ENCODE data around the gene PUS7L.
"Not testable (repeated sequence)": the region's sequence is repeated elsewhere in the genome, so short reads cannot be mapped to it uniquely, and the experiment has no call there.

The PUS7L gene

DNA sequence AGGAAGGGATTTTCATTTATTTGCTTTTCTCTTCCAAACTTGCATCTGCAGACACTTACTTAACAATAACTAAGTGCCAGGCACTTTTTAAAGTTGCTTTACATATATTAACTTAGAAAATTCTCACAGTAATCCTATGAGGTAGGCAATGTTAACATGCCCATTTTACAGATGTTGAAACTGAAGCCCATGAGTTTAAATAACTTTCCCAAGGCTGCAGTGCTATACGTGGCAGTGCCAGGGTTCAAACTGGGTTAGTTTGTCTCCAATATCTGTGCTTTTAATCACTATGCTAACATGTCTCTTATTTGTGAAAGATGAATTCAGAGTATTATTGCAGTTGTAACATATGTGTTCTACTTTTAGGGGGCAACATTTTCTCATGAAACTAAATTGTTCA lies 29.9 kb downstream of the PUS7L start:
- Mint-ChIP-seq H3K27me3 (no peaks in the 10 kb centered on the region), H3K9me3 (no peaks in the 10 kb centered on the region), H3K27ac (no peak overlapping the region), H3K36me3 (ENCODE audit: low read depth) (peaks cover 63% of the 10 kb centered on the region), H3K4me3 (no peak overlapping the region), H3K4me1 (ENCODE audit: low read depth) (peaks cover 17% of the 10 kb centered on the region)

DNA sequence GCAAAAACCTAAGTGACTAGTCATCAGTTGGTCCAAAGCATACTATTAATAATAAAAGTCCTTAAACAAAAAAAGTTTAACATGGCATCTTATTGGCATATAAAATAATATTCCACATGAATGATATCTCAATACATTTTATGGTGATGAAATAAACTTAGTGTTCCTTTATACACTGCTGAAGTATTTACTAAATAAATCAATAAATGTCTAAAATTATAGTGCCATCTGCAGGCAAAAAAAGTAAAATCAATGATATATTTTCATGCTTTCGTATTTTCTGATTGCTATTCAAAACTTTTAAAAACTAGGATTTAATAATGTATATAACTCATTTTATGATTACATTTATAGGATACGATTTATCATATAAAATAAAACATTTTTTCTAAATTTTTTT lies 30.5 kb downstream of the PUS7L start:
- Mint-ChIP-seq H3K4me3 (no peak overlapping the region), H3K27ac (no peak overlapping the region), H3K4me1 (ENCODE audit: low read depth) (peaks cover 17% of the 10 kb centered on the region), H3K9me3 (no peaks in the 10 kb centered on the region), H3K27me3 (no peaks in the 10 kb centered on the region), H3K36me3 (ENCODE audit: low read depth) (peaks cover 62% of the 10 kb centered on the region)

DNA sequence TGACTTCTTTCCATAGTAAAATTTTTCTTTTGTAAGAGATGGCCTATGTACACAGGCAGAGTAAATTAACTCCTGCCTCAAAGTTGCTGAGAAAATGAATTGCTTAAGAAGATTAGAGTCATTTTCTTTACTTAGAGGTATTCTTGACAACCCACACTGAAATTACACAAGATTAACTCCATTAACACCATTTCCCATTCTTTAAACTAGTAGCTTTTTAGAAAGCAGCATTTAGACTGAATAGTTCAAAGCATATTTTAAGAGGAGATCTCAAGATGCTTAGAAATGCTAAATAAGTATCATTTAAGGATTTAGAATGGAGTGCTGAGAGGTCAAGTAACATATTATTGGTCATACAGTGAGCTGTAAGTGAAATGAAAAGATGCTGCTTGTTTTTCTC lies 35.5 kb downstream of the PUS7L start:
- H3K27ac Mint-ChIP-seq: no peak overlapping the region
- no peaks in the 10 kb centered on the region for H3K9me3 Mint-ChIP-seq
- no peaks in the 10 kb centered on the region for H3K4me1 Mint-ChIP-seq (ENCODE audit: low read depth)
- no peak overlapping the region for H3K4me3 Mint-ChIP-seq
- peaks cover 28% of the 10 kb centered on the region for H3K36me3 Mint-ChIP-seq (ENCODE audit: low read depth)
- no peaks in the 10 kb centered on the region for H3K27me3 Mint-ChIP-seq

DNA sequence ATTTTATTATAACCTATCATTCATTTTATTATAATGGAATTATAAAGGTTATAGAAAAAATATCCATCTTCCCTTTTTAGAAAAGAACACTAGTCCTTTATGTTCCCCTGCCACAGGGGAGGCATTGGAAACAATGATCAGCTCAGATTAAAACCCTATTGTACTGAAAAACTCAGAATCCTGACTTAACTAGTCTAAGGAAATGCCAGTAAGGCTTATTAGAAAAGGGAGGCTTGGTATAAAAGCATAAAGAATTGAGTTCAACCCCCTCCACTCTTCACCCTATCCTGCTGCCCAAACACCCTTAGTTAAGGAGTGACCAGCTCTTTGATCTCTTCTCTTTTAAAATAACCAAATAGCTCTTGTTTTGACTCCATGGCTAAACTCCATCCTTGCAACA lies 36.0 kb downstream of the PUS7L start:
- H3K4me1 Mint-ChIP-seq (ENCODE audit: low read depth): no peaks in the 10 kb centered on the region
- H3K9me3 Mint-ChIP-seq: no peaks in the 10 kb centered on the region
- H3K36me3 Mint-ChIP-seq (ENCODE audit: low read depth): peaks cover 28% of the 10 kb centered on the region

DNA sequence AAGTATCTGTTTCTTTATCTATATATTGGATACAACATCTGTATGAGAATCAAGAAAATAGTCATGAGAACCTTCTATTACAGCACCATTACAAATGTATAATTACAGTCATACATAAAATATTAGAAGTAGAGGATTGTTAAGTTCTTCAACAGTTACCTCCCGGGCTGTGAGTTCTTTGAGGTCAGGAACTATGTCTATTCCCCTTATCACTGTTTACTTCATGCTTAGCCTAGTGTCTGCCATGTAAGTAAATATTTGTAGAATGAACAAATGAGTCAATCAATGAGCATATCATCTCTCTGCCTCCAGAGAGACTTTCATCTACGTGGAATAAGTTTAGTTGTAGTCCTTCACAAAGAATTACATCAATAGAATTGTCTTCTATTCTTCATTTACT lies 47.2 kb downstream of the PUS7L start:
- H3K36me3 Mint-ChIP-seq (ENCODE audit: low read depth): no peaks in the 10 kb centered on the region
- H3K27me3 Mint-ChIP-seq: peaks cover 23% of the 10 kb centered on the region
- no peaks in the 10 kb centered on the region for H3K4me1 Mint-ChIP-seq (ENCODE audit: low read depth)
- H3K9me3 Mint-ChIP-seq: peaks cover 6% of the 10 kb centered on the region
- no peak overlapping the region for H3K27ac Mint-ChIP-seq
- no peak overlapping the region for H3K4me3 Mint-ChIP-seq

More for the DNA sequence above, 36.0 kb downstream of the PUS7L start:
- H3K4me3 Mint-ChIP-seq: no peak overlapping the region
- H3K27ac Mint-ChIP-seq: no peak overlapping the region
- no peaks in the 10 kb centered on the region for H3K27me3 Mint-ChIP-seq

DNA sequence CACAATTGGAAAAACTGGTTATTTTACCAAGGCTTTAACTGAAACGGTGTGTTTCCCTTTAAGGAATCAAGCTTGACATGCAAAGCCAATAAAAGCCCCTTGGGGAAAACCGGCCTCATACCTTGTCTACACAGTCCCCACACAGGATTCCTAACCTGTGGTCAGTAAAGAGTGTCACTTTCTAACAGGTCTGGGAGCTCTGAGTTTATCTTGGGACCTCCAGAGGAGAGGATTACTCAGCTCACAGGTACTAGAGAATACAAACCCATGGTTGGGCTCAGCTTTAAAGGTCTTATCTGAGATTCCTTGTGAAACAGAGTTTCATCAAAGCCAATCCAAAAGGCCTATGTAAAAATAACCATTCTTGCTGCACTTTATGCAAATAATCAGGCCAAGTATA lies 54.8 kb downstream of the PUS7L start:
- H3K27me3 Mint-ChIP-seq; H3K27ac Mint-ChIP-seq; H3K36me3 Mint-ChIP-seq (ENCODE audit: low read depth): not testable (repeated sequence)

DNA sequence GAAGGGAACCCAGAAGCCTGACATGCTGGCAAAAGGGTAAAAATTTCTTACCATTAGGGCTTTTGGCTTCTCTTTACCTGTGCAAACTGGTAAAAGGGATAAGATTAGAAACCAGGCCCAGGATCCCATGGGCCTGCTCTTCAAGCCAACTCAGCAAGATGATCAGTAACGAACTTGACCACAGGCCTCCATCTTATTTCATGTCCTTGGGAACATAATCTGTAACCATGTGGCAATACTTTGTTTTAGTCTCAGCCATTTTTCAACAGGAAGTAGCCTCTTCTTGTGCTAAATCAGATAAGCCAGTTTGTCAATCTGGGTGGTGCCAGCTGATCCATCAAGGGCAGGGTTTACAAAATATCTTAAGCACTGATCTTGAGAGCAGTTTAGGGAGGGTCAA lies 57.4 kb downstream of the PUS7L start:
- not testable (repeated sequence) for H3K9me3 Mint-ChIP-seq; H3K36me3 Mint-ChIP-seq (ENCODE audit: low read depth); H3K27ac Mint-ChIP-seq; H3K27me3 Mint-ChIP-seq; H3K4me3 Mint-ChIP-seq; H3K4me1 Mint-ChIP-seq (ENCODE audit: low read depth)

More for the DNA sequence above, 54.8 kb downstream of the PUS7L start:
- H3K4me3 Mint-ChIP-seq; H3K4me1 Mint-ChIP-seq (ENCODE audit: low read depth); H3K9me3 Mint-ChIP-seq: not testable (repeated sequence)

DNA sequence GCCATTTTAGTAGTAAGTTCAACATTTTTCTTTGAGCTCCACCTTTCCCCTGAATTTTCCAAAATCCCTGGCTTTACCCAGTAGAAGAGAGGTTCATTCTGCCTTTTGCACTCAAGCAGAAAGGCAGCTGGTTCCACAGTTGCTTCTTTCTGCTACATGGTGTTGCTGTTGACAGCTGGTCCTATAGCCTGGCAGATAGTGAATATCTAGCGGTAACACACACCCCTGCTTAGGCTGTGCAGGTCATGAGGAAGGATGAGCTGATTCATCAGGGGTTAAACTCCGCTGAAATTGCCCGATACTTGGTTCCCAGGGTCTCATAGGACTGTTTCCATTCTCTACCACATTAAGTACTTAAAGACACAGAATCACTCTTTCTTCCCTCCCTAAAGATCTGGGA lies 62.4 kb downstream of the PUS7L start:
- Mint-ChIP-seq H3K36me3 (ENCODE audit: low read depth) (no peaks in the 10 kb centered on the region), H3K4me1 (ENCODE audit: low read depth) (peaks cover 4% of the 10 kb centered on the region), H3K27me3 (peaks cover 4% of the 10 kb centered on the region), H3K4me3 (no peak overlapping the region), H3K27ac (no peak overlapping the region), H3K9me3 (no peaks in the 10 kb centered on the region)

DNA sequence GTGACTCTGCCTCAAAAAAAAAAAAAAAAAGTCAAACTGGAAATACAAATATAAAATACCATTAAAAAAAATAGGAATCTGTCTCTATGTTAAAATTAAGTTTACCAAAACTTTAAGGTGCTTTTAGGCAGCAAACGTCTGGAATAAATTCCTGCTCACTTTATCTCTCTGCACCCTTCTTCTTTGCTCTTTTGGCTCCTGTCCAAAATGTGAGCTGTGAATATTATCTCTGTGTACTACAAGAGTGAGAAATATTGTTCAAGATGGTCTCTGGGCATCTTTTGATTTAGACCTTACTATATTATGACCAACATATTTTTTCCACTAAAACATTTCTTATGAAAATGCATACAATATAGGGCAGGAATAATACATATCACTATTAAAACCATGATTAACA lies 63.7 kb downstream of the PUS7L start:
- Mint-ChIP-seq H3K27ac (no peak overlapping the region), H3K4me1 (ENCODE audit: low read depth) (peaks cover 4% of the 10 kb centered on the region), H3K9me3 (no peaks in the 10 kb centered on the region), H3K4me3 (no peak overlapping the region), H3K27me3 (peaks cover 4% of the 10 kb centered on the region), H3K36me3 (ENCODE audit: low read depth) (no peaks in the 10 kb centered on the region)

DNA sequence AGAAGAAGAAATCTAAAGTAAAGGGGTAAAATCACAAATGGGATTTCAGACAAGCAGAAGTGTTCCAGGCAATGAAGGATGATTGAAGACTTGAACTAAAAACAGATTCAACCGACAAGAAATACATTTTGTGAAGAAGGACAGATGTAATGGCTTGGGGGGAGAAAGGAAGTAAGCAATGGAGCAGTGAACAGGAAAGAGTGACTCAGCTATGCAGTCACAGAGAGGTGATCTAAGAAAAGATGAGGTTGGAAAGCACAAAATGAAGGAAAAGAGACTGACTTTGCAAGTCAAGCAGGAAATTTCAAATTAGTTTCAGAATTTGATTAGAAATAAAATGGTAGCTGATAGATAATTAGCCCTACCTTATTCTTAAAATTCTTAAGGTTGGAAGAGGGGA lies 66.5 kb downstream of the PUS7L start:
- H3K36me3 Mint-ChIP-seq (ENCODE audit: low read depth): no peaks in the 10 kb centered on the region
- H3K27ac Mint-ChIP-seq: no peak overlapping the region
- H3K4me3 Mint-ChIP-seq: no peak overlapping the region
- no peaks in the 10 kb centered on the region for H3K9me3 Mint-ChIP-seq
- H3K27me3 Mint-ChIP-seq: peaks cover 10% of the 10 kb centered on the region
- peaks cover 4% of the 10 kb centered on the region for H3K4me1 Mint-ChIP-seq (ENCODE audit: low read depth)

DNA sequence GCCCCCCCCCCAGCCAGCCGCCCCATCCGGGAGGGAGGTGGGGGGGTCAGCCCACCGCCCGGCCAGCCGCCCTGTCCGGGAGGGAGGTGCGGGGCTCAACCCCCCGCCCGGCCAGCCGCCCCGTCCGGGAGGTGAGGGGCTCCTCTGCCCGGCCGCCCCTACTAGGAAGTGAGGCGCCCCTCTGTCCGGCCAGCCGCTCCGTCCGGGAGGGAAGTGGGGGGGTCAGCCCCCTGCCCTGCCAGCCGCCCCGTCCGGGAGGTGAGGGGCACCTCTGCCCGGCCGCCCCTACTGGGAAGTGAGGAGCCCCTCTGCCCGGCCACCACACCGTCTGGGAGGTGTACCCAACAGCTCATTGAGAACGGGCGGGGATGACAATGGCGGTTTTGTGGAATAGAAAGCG lies 73.1 kb downstream of the PUS7L start:
- H3K4me1 Mint-ChIP-seq (ENCODE audit: low read depth): not testable (repeated sequence)

DNA sequence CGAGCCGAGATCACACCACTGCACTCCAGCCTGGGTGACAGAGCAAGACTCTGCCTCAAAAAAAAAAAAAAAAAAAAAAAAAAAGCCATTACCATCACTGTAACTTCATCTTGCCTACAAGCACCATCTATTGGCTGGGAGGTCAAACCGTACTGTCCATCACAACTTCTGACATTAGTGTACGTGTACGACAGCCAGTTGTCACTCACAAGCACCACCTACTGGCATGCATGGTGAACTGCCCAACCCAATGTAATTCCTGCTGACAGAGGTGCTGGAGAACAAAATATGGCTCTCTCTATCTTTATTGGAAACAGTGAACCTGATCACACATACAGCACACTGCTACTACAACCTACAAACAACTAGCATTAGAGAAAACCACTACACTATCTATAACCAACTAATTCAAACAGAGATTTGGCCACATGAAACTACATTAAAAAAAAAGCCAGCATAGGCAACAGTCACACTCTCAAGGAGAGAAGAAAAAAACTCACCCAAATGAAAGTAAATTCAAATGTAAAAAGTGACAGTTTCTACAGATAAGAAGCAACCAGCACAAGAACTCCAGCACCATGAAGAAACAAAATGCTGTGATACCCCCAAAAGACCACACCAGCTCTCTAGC lies 82.3 kb downstream of the PUS7L start:
- Mint-ChIP-seq H3K9me3 (peaks cover 4% of the 10 kb centered on the region), H3K27me3 (peaks cover 34% of the 10 kb centered on the region), H3K27ac (no peak overlapping the region), H3K4me3 (no peak overlapping the region), H3K36me3 (ENCODE audit: low read depth) (no peaks in the 10 kb centered on the region), H3K4me1 (ENCODE audit: low read depth) (no peaks in the 10 kb centered on the region)

More for the DNA sequence above, 73.1 kb downstream of the PUS7L start:
- not testable (repeated sequence) for H3K36me3 Mint-ChIP-seq (ENCODE audit: low read depth); H3K27ac Mint-ChIP-seq; H3K4me3 Mint-ChIP-seq; H3K9me3 Mint-ChIP-seq
- peaks cover 21% of the 10 kb centered on the region for H3K27me3 Mint-ChIP-seq

DNA sequence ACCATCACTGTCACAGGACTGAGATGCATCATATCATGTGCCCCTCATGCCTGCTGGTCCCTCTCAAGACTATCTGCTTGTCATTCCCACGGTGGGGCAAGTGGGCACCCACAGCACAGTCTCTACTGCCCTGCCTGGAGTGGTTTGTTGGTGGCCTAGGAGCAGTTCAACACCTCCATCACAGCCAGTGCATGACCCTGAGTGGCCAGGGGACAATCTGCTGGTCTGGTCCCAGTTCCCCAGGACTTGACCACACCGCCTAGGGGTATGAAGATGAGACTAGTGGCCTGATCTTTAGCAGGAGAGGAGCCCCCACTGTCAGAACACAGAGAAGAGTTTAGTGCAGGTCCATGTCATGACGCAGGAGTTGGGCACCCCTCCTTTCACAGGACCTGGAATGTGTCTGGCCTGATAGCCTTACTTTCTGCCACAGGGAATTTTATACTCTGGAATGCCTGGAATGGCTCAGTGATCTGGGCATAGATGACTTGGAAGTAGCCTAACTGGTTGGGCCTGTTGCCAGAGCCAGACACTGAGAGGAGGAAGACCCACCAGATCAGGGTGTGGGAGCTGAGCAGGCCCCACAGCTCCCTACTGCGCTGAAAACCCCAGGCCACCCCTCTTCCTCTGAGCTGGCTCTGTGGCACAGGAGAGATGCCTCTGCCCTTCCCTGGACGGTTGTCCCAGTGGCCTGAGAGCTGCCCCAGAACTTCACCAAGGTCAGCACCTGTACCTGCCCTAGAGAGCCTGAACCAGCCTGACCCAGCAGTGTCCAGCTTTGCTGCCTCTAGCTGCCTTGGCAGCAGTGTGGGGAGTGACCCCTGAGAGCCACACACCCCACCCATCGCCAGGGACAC lies 83.3 kb downstream of the PUS7L start:
- Mint-ChIP-seq H3K9me3 (peaks cover 4% of the 10 kb centered on the region), H3K27ac (no peak overlapping the region), H3K4me3 (no peak overlapping the region), H3K27me3 (peaks cover 37% of the 10 kb centered on the region), H3K36me3 (ENCODE audit: low read depth) (no peaks in the 10 kb centered on the region), H3K4me1 (ENCODE audit: low read depth) (no peaks in the 10 kb centered on the region)

DNA sequence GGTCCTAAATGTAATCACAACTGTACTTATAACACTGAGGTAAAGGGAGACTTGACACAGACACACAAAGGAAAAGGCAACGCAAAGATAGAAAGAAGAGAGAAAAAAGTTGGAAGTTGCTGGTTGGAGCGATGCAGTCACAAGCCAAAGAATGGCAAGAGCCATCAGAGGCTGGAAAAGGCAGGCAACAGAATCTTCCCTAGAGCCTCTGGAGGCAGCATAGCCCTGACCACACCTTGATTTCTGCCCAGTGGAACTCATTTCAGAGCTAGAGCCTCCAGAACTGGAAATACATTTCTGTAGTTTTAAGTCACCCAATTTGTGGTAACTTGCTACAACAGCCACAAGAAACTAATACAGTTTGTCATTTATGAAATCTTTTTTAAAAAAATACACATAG lies 89.2 kb downstream of the PUS7L start:
- no peaks in the 10 kb centered on the region for H3K4me1 Mint-ChIP-seq (ENCODE audit: low read depth)
- H3K4me3 Mint-ChIP-seq: no peak overlapping the region
- H3K27me3 Mint-ChIP-seq: peaks cover 17% of the 10 kb centered on the region
- no peak overlapping the region for H3K27ac Mint-ChIP-seq
- no peaks in the 10 kb centered on the region for H3K36me3 Mint-ChIP-seq (ENCODE audit: low read depth)
- H3K9me3 Mint-ChIP-seq: no peaks in the 10 kb centered on the region
